PC-9 (cell line): Measurements from ENCODE around the gene MACROD1. TPM values are rescaled to one million over a fixed set of nuclear protein-coding genes. Genes with fewer than 3 reads are reported as not detected.
A peak's percentile ranks its signal among the peaks of the same experiment; 100 is the strongest.

Experiments
- BruUV-seq: library from RNA; stranded (reverse); fragments of 400-500 nt; replicated peaks from 2 replicates; lab custom pipeline; 2021; lab: Mats Ljungman, UMichigan
- CTCF ChIA-PET: fragments of 300-600 bp; sonication (Branson Sonifier 250); formaldehyde crosslinking; loops from one replicate; lab custom pipeline; 2022; ENCODE audit warnings: antibody characterized with exemption; lab: Charles Lee
- POLR2A ChIA-PET: fragments of 300-600 bp; sonication (Branson Sonifier 250); formaldehyde crosslinking; loops from one replicate; lab custom pipeline; 2022; ENCODE audit warnings: antibody characterized with exemption; ENCODE audit not compliant: unreplicated experiment; lab: Charles Lee
- DNase-seq, 2 experiments: peaks; one replicate each; pipeline versions ENCODE4 v3.0.0 to v3.0.0-alpha.2; 2015 to 2022; ENCODE audit warnings: mixed read lengths in 1 of 2
- H2AFZ ChIP-seq: fragments of 200-600 bp; sonication (generic); 2 replicates; pipeline ENCODE4 v1.8.1; 2017; ENCODE audit warnings: antibody characterized with exemption
- H3F3A ChIP-seq: fragments of 200-600 bp; sonication (generic); 2 replicates; pipeline ENCODE4 v1.8.1; 2017; ENCODE audit warnings: antibody characterized with exemption, mild to moderate bottlenecking, low read depth; ENCODE audit not compliant: insufficient read depth
- H3K27ac ChIP-seq: fragments of 200-600 bp; sonication (generic); 2 replicates; pipeline ENCODE4 v1.6.1; 2016; ENCODE audit warnings: mixed run types
- H3K27me3 ChIP-seq: fragments of 200-600 bp; sonication (generic); 2 replicates; pipeline ENCODE4 v1.6.1; 2016; ENCODE audit warnings: low read depth, mixed run types; ENCODE audit not compliant: insufficient read depth
- H3K36me3 ChIP-seq: fragments of 200-600 bp; sonication (generic); 2 replicates; pipeline ENCODE4 v1.6.1; 2016; ENCODE audit warnings: low read depth, mixed run types
- H3K4me1 ChIP-seq: fragments of 200-600 bp; sonication (generic); replicated peaks from 2 replicates; pipeline ENCODE4 v1.6.1; 2016; ENCODE audit warnings: mixed run types; ENCODE audit not compliant: insufficient read depth
- H3K4me2 ChIP-seq: fragments of 200-600 bp; sonication (generic); 2 replicates; pipeline ENCODE4 v1.6.1; 2017; ENCODE audit warnings: mixed run types
- H3K4me3 ChIP-seq: fragments of 200-600 bp; sonication (generic); 2 replicates; pipeline ENCODE4 v1.6.1; 2016; ENCODE audit warnings: mixed run types
- H3K79me2 ChIP-seq: fragments of 200-600 bp; sonication (generic); 2 replicates; pipeline ENCODE4 v1.6.1; 2017; ENCODE audit warnings: low read depth, mixed run types
- H3K9me2 ChIP-seq: fragments of 200-600 bp; sonication (generic); 2 replicates; pipeline ENCODE4 v1.8.1; 2017; ENCODE audit warnings: mild to moderate bottlenecking; ENCODE audit not compliant: insufficient read depth
- H3K9me3 ChIP-seq: fragments of 200-600 bp; sonication (generic); 2 replicates; pipeline ENCODE4 v1.8.1; 2016; ENCODE audit warnings: low read depth; ENCODE audit not compliant: insufficient read depth
- H4K20me1 ChIP-seq: fragments of 200-600 bp; sonication (generic); 2 replicates; pipeline ENCODE4 v1.8.1; 2017; ENCODE audit not compliant: insufficient read depth
- EZH2 ChIP-seq: fragments of 200-600 bp; sonication (generic); IDR thresholded peaks from 2 replicates; pipeline ENCODE4 v1.8.0; 2017; ENCODE audit warnings: antibody characterized with exemption, low read depth
- intact Hi-C: fragments of 100-400 bp; cut with micrococcal nuclease; formaldehyde crosslinking; loops from one replicate; pipeline ENCODE4 v1.10.0; 2022; ENCODE audit not compliant: unreplicated experiment
- total RNA-seq: library from RNA; stranded (reverse); gene quantifications from 2 replicates; pipeline ENCODE4 v1.2.3, GENCODE V29; 2021
- TF ChIP-seq, protein P1 (sequence below): fragments of 200-600 bp; sonication (generic); conservative IDR thresholded peaks from 2 replicates; pipeline ENCODE4 v1.6.1; 2017; ENCODE audit warnings: mixed run types, antibody characterized with exemption, mild to moderate bottlenecking, moderate library complexity

The MACROD1 gene
- total RNA-seq, 1 experiment from 2014 or later: 41.0 TPM

DNA sequence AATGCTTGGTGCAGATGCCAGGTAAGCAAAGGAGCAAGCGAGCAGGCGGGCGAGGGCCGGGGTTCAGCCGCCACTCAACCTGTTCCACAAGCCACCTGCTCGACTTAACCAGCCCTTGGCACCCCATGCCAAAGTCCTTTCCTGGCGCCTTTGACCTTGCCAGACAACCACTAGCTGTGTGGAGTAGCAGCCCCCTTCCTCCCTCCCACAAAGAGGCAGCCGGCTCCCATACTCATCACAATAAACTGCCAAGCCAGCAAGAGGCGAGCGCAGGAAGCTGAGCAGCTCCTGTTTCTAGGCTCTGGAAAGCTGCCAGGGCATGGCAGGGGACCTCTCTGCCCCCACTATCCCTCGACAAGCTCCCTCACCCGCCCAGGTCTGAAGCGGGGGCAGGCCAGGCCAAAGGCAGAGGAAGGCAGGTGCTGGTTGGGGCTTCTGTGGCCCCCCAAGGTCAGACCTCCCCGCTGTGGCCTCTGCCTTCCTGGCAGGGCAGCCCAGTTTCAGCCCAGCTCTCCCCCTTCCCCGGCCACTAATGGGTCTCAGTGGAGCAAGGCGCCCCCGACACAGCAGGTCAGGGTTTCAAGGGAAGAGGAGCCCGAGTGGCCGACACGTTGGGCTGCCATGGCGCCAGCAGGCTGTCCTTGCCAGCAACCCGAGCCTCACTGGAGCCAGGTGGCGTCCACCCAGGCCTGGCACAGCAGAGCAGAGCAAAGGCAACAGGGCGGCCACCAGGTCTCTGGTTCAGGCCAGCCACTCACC, 15.3 kb downstream of the MACROD1 start:
- no TSS peak for BruUV-seq
- CTCF ChIA-PET: no interaction called here
- H3K4me3 ChIP-seq: no peak overlapping the region
- TF ChIP-seq, protein P1, sequence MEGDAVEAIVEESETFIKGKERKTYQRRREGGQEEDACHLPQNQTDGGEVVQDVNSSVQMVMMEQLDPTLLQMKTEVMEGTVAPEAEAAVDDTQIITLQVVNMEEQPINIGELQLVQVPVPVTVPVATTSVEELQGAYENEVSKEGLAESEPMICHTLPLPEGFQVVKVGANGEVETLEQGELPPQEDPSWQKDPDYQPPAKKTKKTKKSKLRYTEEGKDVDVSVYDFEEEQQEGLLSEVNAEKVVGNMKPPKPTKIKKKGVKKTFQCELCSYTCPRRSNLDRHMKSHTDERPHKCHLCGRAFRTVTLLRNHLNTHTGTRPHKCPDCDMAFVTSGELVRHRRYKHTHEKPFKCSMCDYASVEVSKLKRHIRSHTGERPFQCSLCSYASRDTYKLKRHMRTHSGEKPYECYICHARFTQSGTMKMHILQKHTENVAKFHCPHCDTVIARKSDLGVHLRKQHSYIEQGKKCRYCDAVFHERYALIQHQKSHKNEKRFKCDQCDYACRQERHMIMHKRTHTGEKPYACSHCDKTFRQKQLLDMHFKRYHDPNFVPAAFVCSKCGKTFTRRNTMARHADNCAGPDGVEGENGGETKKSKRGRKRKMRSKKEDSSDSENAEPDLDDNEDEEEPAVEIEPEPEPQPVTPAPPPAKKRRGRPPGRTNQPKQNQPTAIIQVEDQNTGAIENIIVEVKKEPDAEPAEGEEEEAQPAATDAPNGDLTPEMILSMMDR: no peak
- no peak for TF ChIP-seq EZH2
- H3K36me3 ChIP-seq: no peaks in the 10 kb centered on the region
- no peak for DNase-seq
- no peak overlapping the region for H2AFZ ChIP-seq
- POLR2A ChIA-PET: no interaction called here
- H3K4me2 ChIP-seq: no peak overlapping the region
- H3K79me2 ChIP-seq: 0 out of 2 replicates have a peak, but pooled peaks cover 4% of the 10 kb centered on the region
- H3K27me3 ChIP-seq: no peaks in the 10 kb centered on the region
- intact Hi-C loops: loop anchor here (5.0 kb wide), 1 partner anchor 403 kb away; no protein-coding TSS in a partner anchor
- peaks cover 14% of the 10 kb centered on the region; the same call in 1 of the 2 replicates for H3F3A ChIP-seq
- H4K20me1 ChIP-seq: peaks cover 67% of the 10 kb centered on the region
- H3K9me3 ChIP-seq: no peaks in the 10 kb centered on the region
- no peaks in the 10 kb centered on the region for H3K9me2 ChIP-seq
- no peaks in the 10 kb centered on the region for H3K4me1 ChIP-seq
- H3K27ac ChIP-seq: no peak overlapping the region

DNA sequence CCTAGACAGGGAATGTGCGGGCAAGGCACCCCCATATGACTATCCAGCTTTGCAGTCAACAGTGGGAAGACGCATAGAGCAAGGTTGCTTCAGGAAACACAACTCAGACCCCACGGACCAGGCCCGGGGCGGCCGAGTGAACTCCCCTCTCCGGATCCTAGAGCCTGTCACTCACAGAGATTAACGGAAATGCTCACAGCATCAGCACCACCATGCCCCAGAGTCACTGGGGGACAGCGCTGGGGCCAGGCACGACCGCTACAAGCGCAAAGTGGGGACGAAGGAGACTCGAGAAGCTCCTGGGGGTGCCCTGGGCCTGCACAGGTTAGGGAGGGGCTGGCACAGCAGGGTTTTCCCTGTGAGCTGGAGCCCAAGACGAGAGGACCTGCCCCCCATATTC, 15.9 kb downstream of the MACROD1 start:
- CTCF ChIA-PET: interaction anchor here (0.6 kb wide), 2 partner anchors 328 to 549 kb away, joined by 3 to 5 read pairs; no protein-coding TSS in a partner anchor
- no peaks in the 10 kb centered on the region for H3K9me2 ChIP-seq
- no peak for DNase-seq
- intact Hi-C loops: loop anchor here (5.0 kb wide), 1 partner anchor 403 kb away; no protein-coding TSS in a partner anchor
- H3K4me2 ChIP-seq: no peak overlapping the region
- H2AFZ ChIP-seq: no peak overlapping the region
- no peak overlapping the region for H3K4me3 ChIP-seq
- TF ChIP-seq EZH2: no peak
- TF ChIP-seq, protein P1: no peak
- no peaks in the 10 kb centered on the region for H3K4me1 ChIP-seq
- H4K20me1 ChIP-seq: peaks cover 67% of the 10 kb centered on the region
- no peaks in the 10 kb centered on the region for H3K36me3 ChIP-seq
- H3F3A ChIP-seq: peaks cover 14% of the 10 kb centered on the region; the same call in 1 of the 2 replicates
- no TSS peak for BruUV-seq
- H3K79me2 ChIP-seq: 0 out of 2 replicates have a peak, but pooled peaks cover 4% of the 10 kb centered on the region
- no peaks in the 10 kb centered on the region for H3K27me3 ChIP-seq
- POLR2A ChIA-PET: no interaction called here
- no peaks in the 10 kb centered on the region for H3K9me3 ChIP-seq
- H3K27ac ChIP-seq: no peak overlapping the region

DNA sequence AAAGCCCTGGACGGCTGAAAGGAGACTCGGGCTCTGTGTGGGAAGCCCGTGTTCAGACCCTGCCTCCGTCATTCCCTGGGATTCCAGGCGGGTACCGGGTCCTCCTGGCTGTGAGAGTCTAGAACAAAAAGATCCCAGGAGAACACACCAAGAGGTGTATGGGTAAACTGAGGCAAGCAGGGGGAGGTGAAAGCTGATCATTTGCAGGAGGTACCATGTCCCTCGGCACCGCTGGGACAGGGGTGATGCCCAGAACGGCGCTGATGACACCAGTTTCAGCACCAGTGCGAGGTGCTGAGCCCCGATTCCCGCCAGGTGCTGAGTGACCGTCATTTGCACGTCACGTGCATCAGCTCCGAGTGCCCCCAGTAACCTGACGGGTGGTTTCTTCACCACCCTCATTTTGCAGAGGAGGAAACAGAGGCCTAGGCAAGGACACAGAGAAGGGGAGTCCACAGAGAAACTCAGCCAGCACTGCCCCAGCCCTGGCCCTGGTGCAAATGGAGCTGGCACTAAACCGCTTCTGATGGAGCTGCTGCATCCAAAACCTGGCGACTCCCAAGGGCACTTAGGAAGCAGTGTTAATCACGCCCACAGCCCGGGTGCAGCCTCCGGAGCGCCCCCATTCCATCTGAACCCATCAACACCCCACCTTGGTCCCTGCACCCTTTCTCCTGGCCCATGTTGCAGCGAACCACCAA, 16.8 kb downstream of the MACROD1 start:
- H3K9me3 ChIP-seq: no peaks in the 10 kb centered on the region
- peaks cover 8% of the 10 kb centered on the region; the same call in 1 of the 2 replicates for H3F3A ChIP-seq
- H3K4me1 ChIP-seq: no peaks in the 10 kb centered on the region
- H3K27me3 ChIP-seq: no peaks in the 10 kb centered on the region
- H3K4me3 ChIP-seq: no peak overlapping the region
- no peak overlapping the region for H3K27ac ChIP-seq
- 0 out of 2 replicates have a peak, but pooled peaks cover 4% of the 10 kb centered on the region for H3K79me2 ChIP-seq
- intact Hi-C loops: loop anchor here (1.0 to 10.0 kb wide), 3 partner anchors 311 to 1114 kb away; no protein-coding TSS in a partner anchor
- H4K20me1 ChIP-seq: peaks cover 59% of the 10 kb centered on the region
- DNase-seq: no peak
- ChIA-PET CTCF (interaction anchor here (0.5 to 0.6 kb wide), 3 partner anchors 318 to 548 kb away, joined by 3 to 6 read pairs (median 5); no protein-coding TSS in a partner anchor), POLR2A (interaction anchor here (0.5 kb wide), 1 partner anchor 322 kb away, joined by 5 read pairs; no protein-coding TSS in a partner anchor)
- no peaks in the 10 kb centered on the region for H3K36me3 ChIP-seq
- H2AFZ ChIP-seq: no peak overlapping the region
- BruUV-seq: no TSS peak
- no peak for TF ChIP-seq EZH2
- TF ChIP-seq, protein P1: peak; percentile 61; the same call in 1 of the 2 replicates
- no peak overlapping the region for H3K4me2 ChIP-seq
- no peaks in the 10 kb centered on the region for H3K9me2 ChIP-seq
